ENCODE data around the gene PTPRG. TPM values are rescaled to one million over a fixed set of nuclear protein-coding genes. Genes with fewer than 3 reads are reported as not detected.

The PTPRG gene
- total RNA-seq, 1 experiment from 2014 or later: 69.3 TPM

GRCh38 chr3:61769266-61769990 lies 208.1 kb downstream of the PTPRG start:
- Histone ChIP-seq H2BK20ac (ENCODE audit: low read depth, low read length, poor library complexity, severe bottlenecking) (no peak overlapping the region), H3K4me2 (ENCODE audit: insufficient read depth, insufficient read length, low read length) (no peak overlapping the region), H3K14ac (ENCODE audit: insufficient read depth, low read length) (no peak overlapping the region), H3K79me2 (ENCODE audit: insufficient read depth, low read length) (peaks cover 27% of the 10 kb centered on the region), H3K27me3 (ENCODE audit: insufficient read depth, low read length) (no peaks in the 10 kb centered on the region), H4K20me1 (ENCODE audit: control insufficient read depth, insufficient read depth, insufficient read length) (no peaks in the 10 kb centered on the region), H2AK5ac (ENCODE audit: insufficient read length, low read length) (no peak overlapping the region), H2BK5ac (ENCODE audit: insufficient read length, low read length) (no peak overlapping the region), H3T11ph (ENCODE audit: low read length) (no peak overlapping the region), H2BK12ac (ENCODE audit: insufficient read length, low read depth, low read length) (no peak overlapping the region), H3K4me1 (ENCODE audit: insufficient read depth, low read length) (peaks cover 9% of the 10 kb centered on the region; the same call in 1 of the 2 replicates), H3K27ac (ENCODE audit: insufficient read length, low read depth, low read length) (no peak overlapping the region), H3K18ac (ENCODE audit: insufficient read length, low read depth, low read length) (no peak overlapping the region), H3K9ac (ENCODE audit: extremely low read depth, insufficient read length, low read length) (no peak overlapping the region), H2BK120ac (ENCODE audit: low read depth, low read length, poor library complexity, severe bottlenecking) (no peak overlapping the region), H4K5ac (ENCODE audit: insufficient read length, low read depth, low read length) (no peak overlapping the region), H3K4ac (ENCODE audit: low read depth, low read length) (no peak overlapping the region), H3K23me2 (ENCODE audit: insufficient read length, low read depth, low read length, poor library complexity, severe bottlenecking) (no peaks in the 10 kb centered on the region), H2BK15ac (ENCODE audit: low read depth, low read length) (no peak overlapping the region), H4K91ac (ENCODE audit: insufficient read length, low read depth, low read length) (no peak overlapping the region), H4K8ac (replicated peaks; ENCODE audit: insufficient read length, low read depth, low read length) (no peak overlapping the region), H3K56ac (ENCODE audit: insufficient read length, low read depth, low read length) (no peak overlapping the region), H2AFZ (ENCODE audit: low read length) (no peak overlapping the region), H3K79me1 (ENCODE audit: insufficient read depth, low read depth, low read length, poor library complexity, severe bottlenecking) (peaks cover 8% of the 10 kb centered on the region), H3K23ac (ENCODE audit: insufficient read length, low read depth, low read length) (no peak overlapping the region), H3K9me3 (ENCODE audit: control insufficient read depth, low read depth, low read length) (no peaks in the 10 kb centered on the region)
- peaks cover 34 to 35% of the 10 kb centered on the region in 2 experiments for H3K4me1 Mint-ChIP-seq
- no peak for DNase-seq
- TF ChIP-seq CTCF (conservative IDR thresholded peaks at IDR 0.05): no peak
- peaks cover 0 to 4% (median 0%) of the 10 kb centered on the region in 3 experiments; a peak in 4 of 7 replicates for H3K36me3 Mint-ChIP-seq (ENCODE audit: insufficient read depth in 1 of 3, low read depth in 3 of 3)
- H3K27ac Mint-ChIP-seq: no peak overlapping the region
- 100% methylated on average over 1 of the region's 7 CpGs for WGBS (ENCODE audit: extremely low coverage, insufficient read length, low lambda C conversion rate)
- H3K9me3 Mint-ChIP-seq: no peaks in the 10 kb centered on the region
- H3K27me3 Mint-ChIP-seq (ENCODE audit: low read depth): no peaks in the 10 kb centered on the region
- no peak overlapping the region for H3K4me3 Mint-ChIP-seq
